Gastroesophageal sphincter (tissue), 3 donors: ENCODE results near the gene EPHA8.

Experiments
- EP300 ChIP-seq: sonication (generic); formaldehyde crosslinking; IDR thresholded peaks from one replicate; pipeline ENCODE4 v1.6.1; 2017; ENCODE audit warnings: antibody characterized with exemption, mild to moderate bottlenecking
- POLR2A ChIP-seq, 2 donors: fragments of 450-650 bp; IDR thresholded peaks; one replicate each; pipeline ENCODE4 v1.6.1; 2017; ENCODE audit warnings: antibody characterized with exemption in 2 of 2, mild to moderate bottlenecking in 2 of 2, moderate library complexity in 1 of 2
- POLR2AphosphoS5 ChIP-seq: sonication (generic); formaldehyde crosslinking; IDR thresholded peaks from one replicate; pipeline ENCODE4 v1.6.1; 2017; ENCODE audit warnings: antibody characterized with exemption
- TF ChIP-seq, protein P1 (sequence below), 4 experiments: fragments of 200-600 bp in 2 of 4; fragments of 450-650 bp in 2 of 4; sonication (generic) in 1 of 4; IDR thresholded peaks; one replicate each; pipeline ENCODE4 v1.5.1; 2017 to 2019; ENCODE audit warnings: antibody characterized with exemption in 4 of 4, mild to moderate bottlenecking in 2 of 4, moderate library complexity in 2 of 4

- TF ChIP-seq POLR2A (IDR thresholded peaks at IDR 0.05) (no peak), POLR2AphosphoS5 (no peak), EP300 (no peak)
- TF ChIP-seq, protein P1, sequence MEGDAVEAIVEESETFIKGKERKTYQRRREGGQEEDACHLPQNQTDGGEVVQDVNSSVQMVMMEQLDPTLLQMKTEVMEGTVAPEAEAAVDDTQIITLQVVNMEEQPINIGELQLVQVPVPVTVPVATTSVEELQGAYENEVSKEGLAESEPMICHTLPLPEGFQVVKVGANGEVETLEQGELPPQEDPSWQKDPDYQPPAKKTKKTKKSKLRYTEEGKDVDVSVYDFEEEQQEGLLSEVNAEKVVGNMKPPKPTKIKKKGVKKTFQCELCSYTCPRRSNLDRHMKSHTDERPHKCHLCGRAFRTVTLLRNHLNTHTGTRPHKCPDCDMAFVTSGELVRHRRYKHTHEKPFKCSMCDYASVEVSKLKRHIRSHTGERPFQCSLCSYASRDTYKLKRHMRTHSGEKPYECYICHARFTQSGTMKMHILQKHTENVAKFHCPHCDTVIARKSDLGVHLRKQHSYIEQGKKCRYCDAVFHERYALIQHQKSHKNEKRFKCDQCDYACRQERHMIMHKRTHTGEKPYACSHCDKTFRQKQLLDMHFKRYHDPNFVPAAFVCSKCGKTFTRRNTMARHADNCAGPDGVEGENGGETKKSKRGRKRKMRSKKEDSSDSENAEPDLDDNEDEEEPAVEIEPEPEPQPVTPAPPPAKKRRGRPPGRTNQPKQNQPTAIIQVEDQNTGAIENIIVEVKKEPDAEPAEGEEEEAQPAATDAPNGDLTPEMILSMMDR (IDR thresholded peaks at IDR 0.05) = no peak
Observed at GRCh38 chr1:22592919-22593790, 29.9 kb downstream of the EPHA8 start.
